NCI-H526 (cell line): ENCODE measurements around the gene MSI2.

ENCODE experiments used
- DNase-seq, 2 experiments: peaks; one replicate each; lab custom pipeline; 2025; lab: John Stamatoyannopoulos, UW

The MSI2 gene

DNA sequence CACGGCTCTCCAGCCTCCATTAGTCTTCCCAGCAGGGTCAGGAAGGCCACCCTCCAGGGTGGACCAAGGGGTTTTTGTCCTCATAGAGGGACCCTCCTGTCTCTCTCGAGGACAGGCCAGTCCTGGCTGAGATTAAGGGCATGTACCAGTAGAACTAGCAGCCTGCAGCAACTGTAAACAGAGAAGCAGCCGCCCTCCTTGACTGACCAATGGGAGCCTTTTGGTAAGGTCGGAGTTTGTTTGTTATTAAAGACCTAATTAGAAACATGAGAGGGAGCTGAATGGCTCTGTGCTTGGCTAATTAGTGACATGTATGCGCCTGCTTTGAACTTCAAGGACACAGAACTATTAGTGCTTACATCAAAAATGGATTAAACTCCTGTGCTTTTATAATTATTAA, 408.8 kb downstream of the MSI2 start:
- DNase-seq: peak; percentile 47 to 71

- DNase-seq: no peak
These were observed 409.4 kb downstream of the MSI2 start for GRCh38 chr17:57665696-57666095.

DNA sequence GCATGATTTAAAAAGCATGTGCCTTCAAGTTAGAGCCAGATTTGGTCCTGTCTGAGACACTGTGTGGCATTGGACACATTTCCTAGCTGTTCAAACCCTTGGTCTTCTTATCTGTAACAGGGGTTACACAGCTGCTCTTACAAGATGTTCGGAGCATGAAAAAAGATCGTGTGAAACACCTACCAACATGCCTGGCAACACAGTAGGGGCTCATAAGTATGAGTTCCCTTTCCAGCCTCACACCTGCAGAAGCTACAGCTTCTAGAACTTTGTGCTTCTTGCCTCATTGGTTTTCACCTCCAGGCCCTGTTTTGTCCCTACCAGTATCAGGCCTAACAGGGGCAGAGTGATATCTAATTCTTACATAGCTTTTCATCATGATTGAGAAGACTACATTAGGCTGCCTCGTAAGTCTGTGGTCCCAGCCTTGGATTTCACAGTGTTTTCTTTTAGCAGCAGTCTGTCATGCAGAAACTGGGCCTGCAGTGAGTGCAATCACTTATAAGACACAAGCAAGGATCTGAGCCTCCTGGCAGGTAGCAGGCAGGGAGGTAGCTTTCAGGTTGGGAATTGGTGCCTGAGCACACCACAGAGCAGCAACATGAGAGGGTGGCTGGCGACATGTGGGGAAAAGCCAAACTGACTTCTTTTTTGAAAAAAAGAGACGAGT, 410.0 kb downstream of the MSI2 start:
- DNase-seq: no peak

- DNase-seq: no peak
These were observed 410.6 kb downstream of the MSI2 start for GRCh38 chr17:57666946-57667345.

DNA sequence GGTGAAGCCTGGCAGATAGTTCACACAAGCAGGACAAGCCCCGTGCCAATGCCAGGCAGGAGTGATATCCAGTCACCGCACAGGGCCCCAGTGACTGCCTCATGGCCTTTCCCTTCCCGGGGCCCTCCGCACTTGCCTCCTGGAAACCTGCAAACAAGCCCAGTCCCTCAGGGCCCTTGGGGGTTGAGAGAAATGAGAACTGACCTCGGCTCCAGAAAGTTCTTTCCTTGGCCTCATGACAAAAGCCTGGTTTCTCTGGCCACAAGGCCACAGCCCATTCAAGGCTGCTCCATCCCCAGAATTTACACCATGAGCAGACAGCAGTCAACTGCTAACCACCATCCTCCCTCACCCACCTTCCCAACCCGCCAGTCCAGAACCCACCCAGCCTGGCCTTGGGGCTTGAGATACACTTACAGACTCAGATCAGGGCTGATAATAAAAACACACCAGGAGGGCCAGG, 411.2 kb downstream of the MSI2 start:
- no peak for DNase-seq

GRCh38 chr17:57668332-57668731, 412.0 kb downstream of the MSI2 start:
- DNase-seq: no peak

DNA sequence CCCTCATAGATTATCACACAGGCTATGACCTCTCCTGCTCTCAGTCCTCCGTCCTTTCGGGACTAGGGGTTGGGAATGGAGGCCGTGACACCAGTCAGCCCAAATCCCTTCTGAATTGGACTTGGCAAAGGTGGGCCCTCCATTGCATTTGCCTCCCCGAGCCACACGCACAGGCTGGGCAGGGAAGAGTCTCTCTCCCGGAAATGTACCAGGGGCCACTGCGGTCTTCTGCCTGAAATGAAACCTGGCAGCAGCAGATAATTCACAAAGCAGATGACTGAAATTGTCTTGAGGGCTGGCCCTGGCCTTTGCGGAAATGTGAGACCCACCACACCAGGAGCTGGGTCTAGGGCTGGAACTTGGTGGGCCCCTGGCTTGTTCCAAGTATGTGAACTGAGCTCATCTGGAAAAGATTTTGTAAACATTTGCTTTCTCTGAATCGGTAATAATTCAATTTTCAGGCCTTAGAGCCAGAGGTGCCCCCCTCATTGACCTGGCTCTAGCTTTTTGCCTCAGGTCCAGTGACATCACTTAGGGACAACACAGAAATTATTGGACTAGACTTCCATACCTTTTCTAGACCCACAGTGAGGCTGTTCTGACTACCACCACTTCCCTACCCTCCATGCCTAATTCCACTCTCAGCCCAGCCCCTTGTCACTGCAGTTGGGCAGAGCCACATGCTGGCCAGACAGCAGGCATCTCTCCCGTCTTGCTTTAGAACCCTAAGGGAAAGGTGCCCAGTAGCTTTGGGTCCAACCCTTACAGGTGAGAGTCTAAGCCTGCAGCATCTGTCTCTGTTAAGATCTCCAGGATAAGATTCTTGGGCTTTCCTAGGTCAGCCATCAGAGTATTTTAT, 413.6 kb downstream of the MSI2 start:
- DNase-seq: no peak

DNA sequence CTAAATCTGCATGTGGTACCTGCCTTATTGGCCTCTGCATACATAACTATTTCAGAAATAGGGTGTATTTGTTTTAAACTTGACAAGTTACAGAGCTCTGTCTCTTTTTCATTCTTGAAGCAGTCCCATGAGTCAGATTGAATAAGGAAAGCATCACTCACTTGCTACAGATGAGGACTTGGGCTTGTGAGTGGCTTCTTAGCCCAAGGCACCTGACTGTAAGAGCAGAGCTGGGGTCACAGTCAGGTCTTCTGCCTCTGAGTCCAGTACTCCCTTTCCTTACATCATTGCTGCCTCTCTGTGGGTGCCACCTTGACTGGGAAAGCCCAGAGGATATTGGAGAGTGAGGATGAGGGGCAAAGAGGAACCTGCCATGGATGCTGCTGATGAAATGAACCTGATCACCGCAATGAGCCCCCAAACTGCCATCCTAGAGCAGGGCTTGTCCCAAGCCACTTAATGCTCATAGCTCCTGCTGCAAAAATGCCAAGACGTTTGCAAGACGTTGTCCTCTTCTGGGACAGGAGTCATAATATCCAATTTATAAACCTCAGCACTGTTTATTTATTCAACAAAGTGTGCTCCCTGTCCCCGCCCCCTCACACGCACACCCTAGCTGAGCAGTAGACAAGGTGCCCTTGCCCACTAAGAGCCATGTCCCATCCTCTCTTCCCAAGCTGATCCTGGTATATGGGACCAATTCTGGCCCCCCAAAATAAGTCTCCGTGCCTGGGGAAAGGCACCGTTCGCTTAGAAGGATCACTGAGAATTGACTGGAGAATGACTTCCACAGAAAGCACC, 414.6 kb downstream of the MSI2 start:
- DNase-seq: no peak

- peak; percentile 84 to 94 for DNase-seq
These were observed 415.6 kb downstream of the MSI2 start for GRCh38 chr17:57671667-57672632.

DNA sequence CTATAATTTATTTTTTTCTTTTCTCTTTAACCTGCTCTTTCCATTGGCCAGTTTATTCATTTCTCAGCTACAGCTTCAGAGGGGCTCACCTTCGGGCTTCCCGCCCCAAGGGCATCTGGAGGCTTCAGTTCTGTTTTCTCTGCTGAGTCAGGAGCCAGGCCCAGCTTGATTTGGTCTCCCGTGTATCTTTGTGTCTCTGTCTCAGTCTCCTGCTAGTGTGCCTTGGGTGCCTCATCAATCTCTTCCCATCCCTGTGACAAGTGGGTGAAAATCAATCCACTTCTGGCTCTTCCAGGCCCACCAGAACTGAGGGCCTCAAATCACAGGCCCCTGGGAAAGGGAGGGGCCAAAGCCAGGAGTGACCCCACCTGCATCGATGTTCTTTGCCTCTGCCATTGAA, 416.6 kb downstream of the MSI2 start:
- DNase-seq: peak in 1 of 2 experiments; percentile 64

DNA sequence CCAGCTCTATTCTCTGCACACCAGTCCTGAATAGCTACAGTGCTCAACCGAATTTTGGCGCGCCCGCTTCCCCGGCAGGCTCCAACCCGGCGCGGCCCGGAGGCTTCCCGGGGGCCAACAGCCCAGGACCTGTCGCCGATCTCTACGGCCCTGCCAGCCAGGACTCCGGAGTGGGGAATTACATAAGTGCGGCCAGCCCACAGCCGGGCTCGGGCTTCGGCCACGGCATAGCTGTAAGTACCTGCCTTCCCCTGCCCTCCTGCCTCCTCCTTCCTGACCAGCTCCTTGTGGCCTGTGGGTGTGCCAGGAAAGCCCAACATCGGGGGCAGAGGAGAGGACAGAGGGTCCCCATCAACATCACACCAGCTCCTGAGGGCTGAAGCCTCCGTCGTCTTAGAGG, 418.6 kb downstream of the MSI2 start:
- DNase-seq: no peak

- DNase-seq: peak; percentile 84 to 93
These were observed 419.4 kb downstream of the MSI2 start for GRCh38 chr17:57675427-57676387.

DNA sequence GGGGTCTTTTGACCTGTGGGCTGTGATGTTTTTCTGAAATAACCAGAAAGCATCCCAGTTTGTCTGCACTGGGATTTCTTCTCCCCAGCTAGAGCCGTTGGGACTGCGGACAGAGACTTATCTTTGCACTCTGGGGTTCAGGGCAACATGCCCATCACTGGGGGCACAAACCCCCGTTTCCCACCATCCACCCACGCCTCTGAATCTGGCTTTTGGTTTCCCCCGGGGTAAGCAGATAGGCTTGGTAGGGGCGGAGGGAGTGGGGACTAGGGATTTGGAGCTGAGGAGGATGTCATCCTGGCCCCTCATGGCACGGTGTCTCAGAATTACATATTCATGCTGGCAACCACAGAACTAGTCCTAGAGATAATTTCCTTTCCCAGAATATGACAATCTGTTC, 420.2 kb downstream of the MSI2 start:
- DNase-seq: no peak

- no peak for DNase-seq
These were observed 421.0 kb downstream of the MSI2 start for GRCh38 chr17:57677301-57677700.

DNA sequence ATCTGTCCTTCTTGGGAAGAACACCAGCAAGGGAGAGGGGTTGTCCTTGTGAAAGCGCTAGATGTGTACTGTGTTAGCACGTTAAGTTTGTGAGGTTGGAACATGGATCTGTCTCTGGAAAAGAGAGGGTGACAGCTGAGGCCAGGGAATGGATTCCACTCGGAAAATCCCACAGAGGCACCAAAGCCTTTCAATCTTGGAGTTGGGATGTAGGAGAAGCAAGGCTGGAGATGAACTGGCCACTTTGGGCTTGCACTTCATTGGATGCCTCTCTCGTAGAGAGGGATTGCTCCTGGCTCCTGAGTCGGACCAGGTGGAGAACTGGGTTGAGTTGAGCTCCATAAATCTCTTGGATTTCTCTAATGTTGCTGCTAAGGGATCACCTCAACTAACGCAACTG, 421.5 kb downstream of the MSI2 start:
- DNase-seq: no peak

DNA sequence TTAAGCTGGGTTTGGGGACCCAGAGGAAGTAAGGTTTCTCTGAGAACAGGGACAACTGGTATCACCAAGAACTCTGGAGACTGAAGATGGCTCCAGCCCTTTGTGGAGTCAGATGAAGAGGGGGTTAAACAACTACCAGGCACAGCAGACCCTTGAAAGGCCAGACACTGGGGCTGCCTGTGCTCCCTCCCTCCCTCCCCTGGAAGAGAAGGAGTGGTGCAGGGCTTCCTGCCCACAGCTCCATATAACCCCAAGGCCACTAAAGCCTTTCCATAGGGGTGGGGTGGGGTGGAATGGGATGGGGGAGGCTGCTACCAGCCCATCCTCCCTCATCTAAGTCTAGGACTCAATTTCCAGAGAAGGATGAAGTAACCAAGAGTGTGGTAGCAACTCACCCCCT, 422.1 kb downstream of the MSI2 start:
- no peak for DNase-seq

DNA sequence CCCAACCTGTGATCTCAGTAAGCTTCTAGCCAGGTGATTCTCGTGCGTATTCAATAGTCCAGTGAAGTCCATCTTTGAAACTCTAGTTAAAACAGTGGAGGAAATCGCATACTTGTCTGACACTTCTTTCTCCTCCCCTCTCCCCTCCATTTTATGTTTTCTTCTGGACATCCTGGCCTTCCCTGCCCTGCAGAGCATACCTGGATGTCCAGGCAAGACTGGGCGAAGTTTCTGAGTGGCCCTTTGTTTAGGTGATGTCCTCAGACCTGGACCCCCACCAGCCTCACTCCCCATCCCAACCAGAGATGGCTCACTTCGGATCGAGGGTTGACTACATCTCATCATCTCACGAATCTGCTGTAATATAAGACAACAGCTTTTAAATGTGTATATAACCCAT, 423.0 kb downstream of the MSI2 start:
- no peak for DNase-seq

- DNase-seq: peak in 1 of 2 experiments; percentile 23
These were observed 423.8 kb downstream of the MSI2 start for GRCh38 chr17:57679906-57680695.

DNA sequence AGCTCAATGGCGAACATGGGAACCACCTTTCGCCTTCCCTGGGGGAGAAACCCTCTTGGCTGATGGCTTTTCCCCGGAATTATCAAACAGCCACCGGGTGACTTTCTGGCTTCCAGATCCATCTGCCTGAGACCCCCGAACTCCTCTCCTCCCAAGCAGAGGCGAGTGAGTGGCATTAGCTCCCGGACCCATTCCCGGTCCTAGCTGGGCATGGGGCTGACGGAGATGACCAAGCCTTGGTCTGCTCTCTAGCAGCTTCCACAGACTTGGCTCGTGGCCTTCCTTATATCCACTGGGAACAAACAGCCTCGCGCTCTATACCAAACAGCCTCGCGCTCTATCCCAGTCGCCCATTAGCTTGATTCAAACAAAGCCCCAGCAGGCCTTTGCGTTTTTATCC, 426.4 kb downstream of the MSI2 start:
- DNase-seq: no peak
